ENCODE results near the gene KRT16. TPM values are rescaled to one million over a fixed set of nuclear protein-coding genes. Genes with fewer than 3 reads are reported as not detected.
"Not testable (repeated sequence)": the region's sequence is repeated elsewhere in the genome, so short reads cannot be mapped to it uniquely, and the experiment has no call there.

The KRT16 gene
- total RNA-seq, 1 donor from 2014 or later: 5.5 TPM

GRCh38 chr17:41583137-41584127, 29.1 kb downstream of the KRT16 start:
- DNase-seq (ENCODE audit: low spot score): no peak

DNA sequence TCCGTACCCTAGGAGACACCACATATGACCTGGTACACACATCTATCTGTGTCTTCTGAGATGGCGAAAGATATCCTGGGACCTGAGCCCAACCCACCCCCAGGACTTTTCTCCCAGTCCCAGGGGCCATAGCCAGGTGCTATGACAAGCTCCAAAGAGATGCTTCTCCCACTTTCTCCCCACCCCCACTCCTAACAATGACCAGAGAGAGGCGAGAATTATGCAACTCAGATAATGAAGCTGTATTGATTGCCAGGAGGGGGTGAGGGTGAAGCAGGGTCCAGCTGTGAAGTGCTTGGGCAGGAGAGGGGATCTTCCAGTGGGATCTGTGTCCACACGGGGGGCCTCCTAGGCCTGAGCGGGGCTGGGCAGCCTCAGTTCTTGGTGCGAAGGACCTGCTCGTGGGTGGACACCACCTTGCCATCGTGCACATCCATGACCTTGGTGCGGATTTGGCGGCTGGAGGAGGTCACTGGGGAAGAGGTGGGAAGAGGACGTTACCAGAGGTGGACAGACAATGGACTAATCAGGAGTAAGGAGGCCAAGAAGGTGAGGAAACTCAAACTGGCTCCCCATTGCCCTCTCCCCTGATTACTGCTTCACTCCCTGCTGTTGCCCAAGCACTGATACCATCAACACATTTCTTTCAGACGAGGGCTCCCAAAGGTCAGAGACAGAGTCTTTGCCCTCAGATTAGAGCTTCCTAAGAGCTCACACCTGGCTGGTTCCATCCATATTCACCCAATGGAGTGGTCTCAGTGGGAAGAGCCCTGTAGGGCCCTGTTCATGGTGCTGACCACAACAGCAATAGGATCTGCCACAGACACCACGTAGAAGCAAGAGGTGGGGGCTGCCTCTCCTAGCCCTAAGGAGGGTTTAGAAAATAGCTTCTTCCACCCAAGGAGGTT, 30.3 kb downstream of the KRT16 start:
- not testable (repeated sequence) for DNase-seq (ENCODE audit: low spot score)

- no peak for DNase-seq (ENCODE audit: low spot score)
These were observed 31.1 kb downstream of the KRT16 start for GRCh38 chr17:41581366-41582060.

DNA sequence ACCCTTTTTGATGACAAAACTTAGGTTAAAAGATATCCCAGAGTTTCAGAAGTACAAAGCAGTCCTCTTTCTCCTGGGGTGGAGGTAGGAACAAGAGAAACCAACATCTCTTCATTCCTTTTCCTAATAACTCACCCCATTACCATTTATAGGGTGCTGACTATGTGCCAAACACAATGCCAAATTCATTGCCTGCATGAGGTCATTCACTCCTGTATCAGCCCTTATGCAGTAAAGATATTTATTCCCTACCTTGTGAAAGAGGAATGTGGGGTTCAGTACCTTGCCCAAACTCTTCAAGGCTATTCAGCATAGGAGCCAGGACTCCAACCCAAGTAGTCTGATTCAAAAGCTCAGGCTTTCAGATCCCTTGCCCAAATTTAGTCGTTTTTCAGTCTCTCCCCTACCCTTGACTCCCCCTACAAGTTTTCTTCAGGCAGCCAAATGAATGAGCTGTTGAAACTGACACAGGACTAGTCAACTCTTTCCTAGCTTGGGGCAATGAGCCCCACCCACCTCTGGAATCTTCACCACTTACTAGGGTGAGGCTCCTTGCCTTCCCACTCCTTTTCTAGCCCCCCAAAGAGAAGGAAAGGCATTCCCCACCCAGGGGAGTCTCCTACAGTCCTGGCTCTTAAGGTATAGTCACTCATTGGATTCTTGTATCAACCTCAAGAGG, 31.7 kb downstream of the KRT16 start:
- DNase-seq (ENCODE audit: low spot score): no peak

DNA sequence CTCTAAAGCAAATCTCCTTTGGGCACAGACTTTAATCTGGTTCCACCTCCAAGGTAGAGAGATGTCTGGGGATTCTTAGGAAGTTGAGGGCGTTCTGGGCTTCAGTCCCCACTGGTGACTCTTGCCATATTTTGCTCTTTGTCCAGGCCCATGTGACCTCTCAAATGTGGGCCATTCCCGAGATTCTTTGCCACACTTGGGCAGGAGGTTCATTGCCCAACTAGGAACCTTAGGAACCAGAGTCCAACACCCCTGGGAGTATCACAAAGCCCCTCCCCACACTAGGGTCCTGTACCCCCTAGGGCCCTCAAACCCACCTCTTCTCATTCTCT, 32.4 kb downstream of the KRT16 start:
- no peak for DNase-seq (ENCODE audit: low spot score)

GRCh38 chr17:41579484-41580243, 32.9 kb downstream of the KRT16 start:
- peak; percentile 88 for DNase-seq (ENCODE audit: low spot score)

- no peak for DNase-seq (ENCODE audit: low spot score)
These were observed 33.6 kb downstream of the KRT16 start for GRCh38 chr17:41578971-41579370.

DNA sequence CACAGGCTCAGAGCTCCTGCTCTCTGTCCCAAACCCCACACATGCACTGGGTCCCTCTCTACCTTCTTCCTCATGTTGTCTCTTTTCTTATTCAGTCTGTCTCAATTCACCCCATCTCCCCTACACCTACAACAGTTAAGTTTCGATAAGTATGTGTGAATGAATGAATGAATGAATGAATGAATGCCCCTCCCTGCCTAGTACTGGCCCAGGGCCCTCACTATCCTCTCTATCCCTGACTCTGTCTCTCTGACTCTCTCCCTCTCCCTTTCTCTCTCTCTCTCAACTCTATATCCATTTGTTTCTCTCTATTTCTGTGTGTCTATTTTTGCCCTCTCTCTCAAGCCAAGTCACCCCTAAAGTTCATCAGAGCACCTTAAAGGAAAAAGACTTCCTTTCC, 34.0 kb downstream of the KRT16 start:
- no peak for DNase-seq (ENCODE audit: low spot score)

GRCh38 chr17:41576740-41577139, 35.8 kb downstream of the KRT16 start:
- DNase-seq (ENCODE audit: low spot score): not testable (repeated sequence)

GRCh38 chr17:41575336-41575735, 37.2 kb downstream of the KRT16 start:
- no peak for DNase-seq (ENCODE audit: low spot score)

- DNase-seq (ENCODE audit: low spot score): no peak
These were observed 40.8 kb downstream of the KRT16 start, which contains the start of gene KRT9 for GRCh38 chr17:41571561-41572434. Gene KRT9 (minus strand): TSS chr17:41572059. CDS start chr17:41571992, 67 bp downstream.

- DNase-seq (ENCODE audit: low spot score): no peak
These were observed 45.2 kb downstream of the KRT16 start for GRCh38 chr17:41567317-41567716.

DNA sequence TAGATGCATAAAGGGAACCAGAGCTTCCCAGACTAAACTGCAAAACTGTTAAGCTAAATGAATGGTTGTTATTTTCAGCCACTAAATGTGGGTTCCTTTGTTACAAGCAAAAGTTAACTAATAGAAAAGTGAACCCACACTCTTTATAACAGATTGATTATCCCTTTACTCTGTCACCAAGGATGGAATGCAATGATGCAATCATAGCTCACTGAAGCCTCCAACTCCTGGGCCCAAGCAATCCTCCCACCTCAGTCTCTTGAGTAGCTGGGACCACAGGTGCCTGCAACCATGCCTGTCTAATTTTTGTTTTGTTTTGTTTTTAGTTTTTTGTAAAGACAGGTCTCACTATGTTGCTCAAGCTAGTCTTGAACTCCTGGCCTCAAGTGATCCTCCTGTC, 47.2 kb downstream of the KRT16 start:
- DNase-seq (ENCODE audit: low spot score): no peak

DNA sequence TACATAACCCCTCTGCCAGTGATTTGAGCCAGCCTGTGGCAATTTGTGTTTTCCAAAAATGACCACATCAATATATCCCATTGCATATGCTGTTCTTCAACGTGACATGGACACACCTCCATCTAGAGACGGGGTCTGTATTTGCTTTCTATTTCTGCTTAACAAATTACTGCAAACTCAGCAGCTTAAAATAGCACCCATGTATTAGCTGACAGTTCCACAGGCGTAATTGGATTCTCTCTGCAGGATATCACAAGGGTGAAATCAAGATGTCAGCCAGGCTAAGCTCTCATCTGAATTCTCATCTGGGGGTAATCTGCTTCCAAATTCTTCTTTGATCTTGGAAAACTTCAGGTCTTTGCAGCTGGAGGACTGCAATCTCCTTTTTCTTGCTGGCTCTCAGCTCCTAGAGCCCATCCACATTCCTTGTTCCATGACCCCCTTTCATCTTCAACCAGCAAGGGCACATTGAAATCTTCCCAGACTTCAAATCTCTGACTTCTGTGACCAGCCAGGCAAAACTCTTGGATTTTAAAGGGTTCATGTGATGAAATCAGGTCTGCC, 48.9 kb downstream of the KRT16 start:
- DNase-seq (ENCODE audit: low spot score): peak; percentile 49

GRCh38 chr17:41561554-41561953, 51.0 kb downstream of the KRT16 start:
- no peak for DNase-seq (ENCODE audit: low spot score)
